Mesendoderm (in vitro differentiated cells): Measurements from ENCODE around the gene SEMA3C.

Experiments
- DNase-seq: peaks from one replicate; pipeline ENCODE4 v3.0.0; 2013
- H2AK5ac ChIP-seq: 2 replicates; pipeline ENCODE4 v1.6.1; 2013; ENCODE audit warnings: low read length, inconsistent platforms
- H2BK120ac ChIP-seq: 2 replicates; pipeline ENCODE4 v1.6.1; 2013; ENCODE audit warnings: low read depth, mild to moderate bottlenecking, low read length, moderate library complexity, mixed read lengths
- H2BK15ac ChIP-seq: replicated peaks from 2 replicates; pipeline ENCODE4 v1.6.1; 2013; ENCODE audit warnings: low read depth, mild to moderate bottlenecking, moderate library complexity
- H2BK5ac ChIP-seq: 2 replicates; pipeline ENCODE4 v1.6.1; 2013; ENCODE audit warnings: low read length, inconsistent platforms
- H3K18ac ChIP-seq: 2 replicates; pipeline ENCODE4 v1.6.1; 2013; ENCODE audit warnings: mild to moderate bottlenecking, low read length, mixed read lengths
- H3K23ac ChIP-seq: one replicate; pipeline ENCODE4 v1.6.1; 2013; ENCODE audit warnings: low read length
- H3K27ac ChIP-seq: 2 replicates; pipeline ENCODE4 v1.5.1; 2013; ENCODE audit warnings: low read depth, mild to moderate bottlenecking, inconsistent platforms, low read length, moderate library complexity
- H3K27me3 ChIP-seq: 2 replicates; pipeline ENCODE4 v1.6.1; 2013; ENCODE audit warnings: low read length, control low read depth, mild to moderate bottlenecking, inconsistent platforms; ENCODE audit not compliant: insufficient read depth, poor library complexity
- H3K36me3 ChIP-seq: 2 replicates; pipeline ENCODE4 v1.6.1; 2013; ENCODE audit warnings: low read length, inconsistent platforms; ENCODE audit not compliant: control insufficient read depth, insufficient read depth
- H3K4ac ChIP-seq: one replicate; pipeline ENCODE4 v1.6.1; 2013; ENCODE audit warnings: low read depth, mild to moderate bottlenecking, low read length, moderate library complexity
- H3K4me1 ChIP-seq: 2 replicates; pipeline ENCODE4 v1.6.1; 2013; ENCODE audit warnings: low read depth, low read length, inconsistent platforms; ENCODE audit not compliant: control insufficient read depth
- H3K4me2 ChIP-seq: 2 replicates; pipeline ENCODE4 v1.6.1; 2013; ENCODE audit warnings: low read length
- H3K4me3 ChIP-seq: 2 replicates; pipeline ENCODE4 v1.5.1; 2013; ENCODE audit warnings: mild to moderate bottlenecking, low read length
- H3K56ac ChIP-seq: one replicate; pipeline ENCODE4 v1.6.1; 2013; ENCODE audit warnings: low read length
- H3K79me1 ChIP-seq: 2 replicates; pipeline ENCODE4 v1.6.1; 2013; ENCODE audit warnings: low read length, inconsistent platforms
- H3K79me2 ChIP-seq: 2 replicates; pipeline ENCODE4 v1.6.1; 2013; ENCODE audit warnings: mild to moderate bottlenecking, low read length; ENCODE audit not compliant: control insufficient read depth, insufficient read depth
- H3K9ac ChIP-seq: 2 replicates; pipeline ENCODE4 v1.6.1; 2013; ENCODE audit warnings: low read length, inconsistent platforms
- H4K5ac ChIP-seq: one replicate; pipeline ENCODE4 v1.6.1; 2013; ENCODE audit warnings: low read length
- H4K8ac ChIP-seq: one replicate; pipeline ENCODE4 v1.6.1; 2013; ENCODE audit warnings: low read depth, mild to moderate bottlenecking, control low read depth, low read length, moderate library complexity
- WGBS: extraction: QIAGEN DNeasy Blood & Tissue Kit; methylation state at CpG from one replicate; pipeline ENCODE4 v1.1.7; 2013; ENCODE audit warnings: low lambda C conversion rate, missing lambda C conversion rate; ENCODE audit not compliant: insufficient coverage; ENCODE audit errors: extremely low coverage; 5-methylcytosine and 5-hydroxymethylcytosine counted together

Gene SEMA3C

GRCh38 chr7:80763289-80763688, 155.6 kb downstream of the SEMA3C start:
- Histone ChIP-seq H4K5ac (no peak overlapping the region), H2BK15ac (no peak overlapping the region), H2BK5ac (no peak overlapping the region), H3K4me1 (no peaks in the 10 kb centered on the region), H4K8ac (no peak overlapping the region), H3K79me1 (no peaks in the 10 kb centered on the region), H3K18ac (no peak overlapping the region), H3K56ac (no peak overlapping the region), H3K4me3 (no peak overlapping the region), H3K36me3 (no peaks in the 10 kb centered on the region), H3K4ac (no peak overlapping the region), H2AK5ac (no peak overlapping the region), H3K79me2 (no peaks in the 10 kb centered on the region), H2BK120ac (no peak overlapping the region), H3K9ac (no peak overlapping the region), H3K27me3 (no peaks in the 10 kb centered on the region), H3K23ac (no peak overlapping the region), H3K27ac (no peak overlapping the region), H3K4me2 (no peak overlapping the region)
- WGBS = no CpG with 5 or more reads among the region's 1 CpG
- no peak for DNase-seq

- no peak overlapping the region for H2BK15ac ChIP-seq
- no peak overlapping the region for H3K4me3 ChIP-seq
- no CpG with 5 or more reads among the region's 4 CpGs for WGBS
- H3K23ac ChIP-seq = no peak overlapping the region
- peak; percentile 42 for DNase-seq
- no peak overlapping the region for H4K5ac ChIP-seq
- no peaks in the 10 kb centered on the region for H3K4me1 ChIP-seq
- H4K8ac ChIP-seq = no peak overlapping the region
- no peak overlapping the region for H3K9ac ChIP-seq
- no peak overlapping the region for H3K18ac ChIP-seq
- H2AK5ac ChIP-seq = no peak overlapping the region
- no peaks in the 10 kb centered on the region for H3K79me1 ChIP-seq
- H3K36me3 ChIP-seq = no peaks in the 10 kb centered on the region
- H2BK5ac ChIP-seq = no peak overlapping the region
- no peak overlapping the region for H3K4me2 ChIP-seq
- H3K4ac ChIP-seq = no peak overlapping the region
- H3K27me3 ChIP-seq = no peaks in the 10 kb centered on the region
- H3K27ac ChIP-seq = no peak overlapping the region
- no peaks in the 10 kb centered on the region for H3K79me2 ChIP-seq
- no peak overlapping the region for H2BK120ac ChIP-seq
- H3K56ac ChIP-seq = no peak overlapping the region
Measured at GRCh38 chr7:80760292-80760691, 158.6 kb downstream of the SEMA3C start.

- H3K36me3 ChIP-seq = no peaks in the 10 kb centered on the region
- H3K56ac ChIP-seq = no peak overlapping the region
- H4K5ac ChIP-seq = no peak overlapping the region
- no peaks in the 10 kb centered on the region for H3K79me2 ChIP-seq
- no peak for DNase-seq
- H2BK15ac ChIP-seq = no peak overlapping the region
- WGBS = no CpG with 5 or more reads among the region's 6 CpGs
- no peaks in the 10 kb centered on the region for H3K27me3 ChIP-seq
- H3K4me2 ChIP-seq = no peak overlapping the region
- H2BK5ac ChIP-seq = no peak overlapping the region
- H3K4me1 ChIP-seq = no peaks in the 10 kb centered on the region
- H3K4ac ChIP-seq = no peak overlapping the region
- H3K4me3 ChIP-seq = no peak overlapping the region
- H2BK120ac ChIP-seq = no peak overlapping the region
- H3K23ac ChIP-seq = no peak overlapping the region
- H4K8ac ChIP-seq = no peak overlapping the region
- no peak overlapping the region for H2AK5ac ChIP-seq
- no peaks in the 10 kb centered on the region for H3K79me1 ChIP-seq
- no peak overlapping the region for H3K27ac ChIP-seq
- no peak overlapping the region for H3K9ac ChIP-seq
- no peak overlapping the region for H3K18ac ChIP-seq
Measured at GRCh38 chr7:80752954-80753690, 165.7 kb downstream of the SEMA3C start.

- H3K4me3 ChIP-seq = no peak overlapping the region
- H4K8ac ChIP-seq = no peak overlapping the region
- H3K79me1 ChIP-seq = no peaks in the 10 kb centered on the region
- no peak overlapping the region for H3K18ac ChIP-seq
- no peak overlapping the region for H2BK5ac ChIP-seq
- H3K27ac ChIP-seq = no peak overlapping the region
- DNase-seq = no peak
- no peaks in the 10 kb centered on the region for H3K4me1 ChIP-seq
- H3K56ac ChIP-seq = no peak overlapping the region
- H2AK5ac ChIP-seq = no peak overlapping the region
- no peak overlapping the region for H3K23ac ChIP-seq
- no peaks in the 10 kb centered on the region for H3K36me3 ChIP-seq
- no CpG with 5 or more reads among the region's 2 CpGs for WGBS
- H4K5ac ChIP-seq = no peak overlapping the region
- H2BK15ac ChIP-seq = no peak overlapping the region
- H3K79me2 ChIP-seq = no peaks in the 10 kb centered on the region
- H3K4me2 ChIP-seq = no peak overlapping the region
- no peak overlapping the region for H3K9ac ChIP-seq
- H2BK120ac ChIP-seq = no peak overlapping the region
- no peaks in the 10 kb centered on the region for H3K27me3 ChIP-seq
- no peak overlapping the region for H3K4ac ChIP-seq
Measured at GRCh38 chr7:80749270-80749669, 169.6 kb downstream of the SEMA3C start.

- no peak overlapping the region for H2BK120ac ChIP-seq
- no peak overlapping the region for H3K9ac ChIP-seq
- no peaks in the 10 kb centered on the region for H3K27me3 ChIP-seq
- H3K4me1 ChIP-seq = no peaks in the 10 kb centered on the region
- H3K27ac ChIP-seq = no peak overlapping the region
- no peak overlapping the region for H3K4me2 ChIP-seq
- no peak overlapping the region for H3K23ac ChIP-seq
- no peak overlapping the region for H3K4me3 ChIP-seq
- no peak overlapping the region for H4K8ac ChIP-seq
- no peak overlapping the region for H2AK5ac ChIP-seq
- H3K36me3 ChIP-seq = no peaks in the 10 kb centered on the region
- no peaks in the 10 kb centered on the region for H3K79me2 ChIP-seq
- no peak overlapping the region for H3K18ac ChIP-seq
- H2BK5ac ChIP-seq = no peak overlapping the region
- no peak overlapping the region for H2BK15ac ChIP-seq
- no CpG with 5 or more reads among the region's 8 CpGs for WGBS
- no peak overlapping the region for H3K56ac ChIP-seq
- H3K4ac ChIP-seq = no peak overlapping the region
- no peak overlapping the region for H4K5ac ChIP-seq
- no peak for DNase-seq
- H3K79me1 ChIP-seq = no peaks in the 10 kb centered on the region
Measured at GRCh38 chr7:80748363-80749042, 170.3 kb downstream of the SEMA3C start.
